Mucosa of descending colon (tissue), 3 donors: ENCODE measurements around the gene CNPY1. TPM values are rescaled to one million over a fixed set of nuclear protein-coding genes. Genes with fewer than 3 reads are reported as not detected.
A peak's percentile ranks its signal among the peaks of the same experiment; 100 is the strongest.

Source experiments
- ATAC-seq: fragments of 200-7000 bp; cut with Tn5 transposase; one replicate; pipeline ENCODE4 v1.9.1; 2020; ENCODE audit warnings: mild to moderate bottlenecking, moderate library complexity
- DNase-seq, 3 donors: peaks; one replicate each; pipeline ENCODE4 v3.0.0-alpha.2; 2020
- H3K36me3 ChIP-seq: fragments of 200-600 bp; one replicate; pipeline ENCODE4 v1.8.0; 2021; ENCODE audit warnings: low read depth, mild to moderate bottlenecking
- H3K4me1 ChIP-seq: fragments of 200-600 bp; one replicate; pipeline ENCODE4 v1.8.0; 2021; ENCODE audit warnings: low read depth, mild to moderate bottlenecking
- H3K4me3 ChIP-seq: fragments of 200-600 bp; one replicate; pipeline ENCODE4 v1.8.0; 2021; ENCODE audit warnings: mild to moderate bottlenecking
- H3K9me3 ChIP-seq: fragments of 200-600 bp; one replicate; pipeline ENCODE4 v1.8.0; 2021; ENCODE audit warnings: mild to moderate bottlenecking
- intact Hi-C, 2 donors: fragments of 100-400 bp; cut with DNase I in 1 of 2; cut with micrococcal nuclease in 1 of 2; formaldehyde crosslinking; loops; one replicate each; pipeline versions ENCODE4 v1.11.0 to v1.11.1; 2022; cut with DNase I, micrococcal nuclease
- total RNA-seq, 3 donors: library from RNA; stranded (reverse); fragmentation: NEBNext Ultra II Directional in 2 of 3; extraction: Animal tissue kit (Norgen Biotek cat#: 25700) in 2 of 3; gene quantifications; one replicate each; pipeline versions ENCODE4 v1.2.1 to v1.2.4, GENCODE V29; 2021 to 2023
- TF ChIP-seq, protein P1 (sequence below): fragments of 200-600 bp; IDR thresholded peaks from one replicate; pipeline ENCODE4 v1.8.0; 2022; ENCODE audit warnings: antibody characterized with exemption, mild to moderate bottlenecking
- donor health status: DM: no; HTN: no; CAD: no; lungs with moderate emphysema.
- donor health status: DM: no; HTN: no; CAD: no.
- donor health status: DM: no; HTN: yes; CAD: no.

CNPY1 gene
- total RNA-seq, 3 donors from 2014 or later, result not detected

DNA sequence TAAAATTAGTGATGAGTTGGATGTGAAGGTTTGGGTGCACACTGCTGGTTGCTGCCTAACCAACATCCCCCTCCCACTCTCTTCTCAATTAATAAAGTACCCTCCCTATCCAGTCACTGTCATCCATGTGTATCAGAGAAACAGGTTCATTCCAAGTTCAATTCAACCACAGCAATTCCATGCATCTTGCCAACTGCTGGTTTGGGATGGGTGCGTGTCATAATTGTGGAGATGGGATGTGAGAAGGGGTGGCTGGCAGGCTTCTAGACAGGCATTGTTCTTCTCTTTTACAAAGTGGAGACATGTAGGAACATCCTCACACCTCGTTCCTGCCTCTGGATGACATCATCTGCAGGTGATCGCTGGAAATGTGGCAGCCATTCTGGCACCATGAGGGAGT lies 7.5 kb upstream of the CNPY1 start:
- no peak for ATAC-seq
- H3K4me3 ChIP-seq, result no peak overlapping the region
- H3K4me1 ChIP-seq, result no peaks in the 10 kb centered on the region
- intact Hi-C loops, result no loop called here
- DNase-seq, result no peak
- H3K9me3 ChIP-seq, result no peaks in the 10 kb centered on the region
- TF ChIP-seq, protein P1, sequence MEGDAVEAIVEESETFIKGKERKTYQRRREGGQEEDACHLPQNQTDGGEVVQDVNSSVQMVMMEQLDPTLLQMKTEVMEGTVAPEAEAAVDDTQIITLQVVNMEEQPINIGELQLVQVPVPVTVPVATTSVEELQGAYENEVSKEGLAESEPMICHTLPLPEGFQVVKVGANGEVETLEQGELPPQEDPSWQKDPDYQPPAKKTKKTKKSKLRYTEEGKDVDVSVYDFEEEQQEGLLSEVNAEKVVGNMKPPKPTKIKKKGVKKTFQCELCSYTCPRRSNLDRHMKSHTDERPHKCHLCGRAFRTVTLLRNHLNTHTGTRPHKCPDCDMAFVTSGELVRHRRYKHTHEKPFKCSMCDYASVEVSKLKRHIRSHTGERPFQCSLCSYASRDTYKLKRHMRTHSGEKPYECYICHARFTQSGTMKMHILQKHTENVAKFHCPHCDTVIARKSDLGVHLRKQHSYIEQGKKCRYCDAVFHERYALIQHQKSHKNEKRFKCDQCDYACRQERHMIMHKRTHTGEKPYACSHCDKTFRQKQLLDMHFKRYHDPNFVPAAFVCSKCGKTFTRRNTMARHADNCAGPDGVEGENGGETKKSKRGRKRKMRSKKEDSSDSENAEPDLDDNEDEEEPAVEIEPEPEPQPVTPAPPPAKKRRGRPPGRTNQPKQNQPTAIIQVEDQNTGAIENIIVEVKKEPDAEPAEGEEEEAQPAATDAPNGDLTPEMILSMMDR, result no peak
- H3K36me3 ChIP-seq, result no peaks in the 10 kb centered on the region

DNA sequence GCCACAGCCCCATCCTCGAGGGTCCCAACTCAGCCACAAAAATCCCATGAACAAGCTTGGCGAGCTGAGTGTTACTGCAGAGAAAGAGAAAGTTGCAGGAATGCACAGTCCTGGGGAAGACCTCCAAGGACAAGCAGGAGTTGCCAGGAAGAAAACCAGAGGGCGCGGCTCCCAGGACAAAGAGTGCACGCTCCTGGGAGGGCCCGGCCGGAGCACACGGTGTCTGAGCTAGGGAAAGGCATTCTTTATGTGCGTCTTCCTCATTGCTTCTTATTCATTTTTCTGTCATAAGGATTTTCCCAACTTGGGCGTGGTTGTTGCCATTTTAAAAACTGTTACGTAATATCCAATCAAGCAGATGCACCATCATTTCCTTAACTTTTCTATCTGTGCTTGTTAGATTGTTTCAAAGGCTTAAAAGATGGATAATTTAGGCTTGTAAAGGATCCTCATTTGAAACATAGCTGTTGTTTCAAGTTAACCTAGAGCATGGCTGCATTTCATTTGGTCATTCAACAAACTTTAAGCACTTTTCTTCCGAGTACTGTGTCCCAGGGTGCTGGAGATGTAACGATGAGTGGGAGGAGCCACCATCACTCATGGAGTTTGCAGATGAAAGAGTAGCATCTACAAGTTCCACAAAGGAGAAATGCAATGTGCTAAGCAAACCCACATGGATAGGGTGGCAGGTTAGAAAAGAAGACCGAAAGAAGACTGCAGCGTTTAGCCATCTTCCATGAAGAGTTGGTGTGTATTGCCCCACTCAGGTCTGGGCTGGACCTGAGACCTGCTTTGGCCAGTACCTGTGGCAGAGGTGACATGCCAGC lies 5.6 kb upstream of the CNPY1 start:
- Histone ChIP-seq H3K36me3 (no peaks in the 10 kb centered on the region), H3K9me3 (no peaks in the 10 kb centered on the region), H3K4me3 (no peak overlapping the region), H3K4me1 (no peaks in the 10 kb centered on the region)
- TF ChIP-seq, protein P1, result no peak
- DNase-seq, result peak in 1 of 3 donors; percentile 6
- ATAC-seq, result peak; percentile 64
- intact Hi-C loops, result no loop called here

DNA sequence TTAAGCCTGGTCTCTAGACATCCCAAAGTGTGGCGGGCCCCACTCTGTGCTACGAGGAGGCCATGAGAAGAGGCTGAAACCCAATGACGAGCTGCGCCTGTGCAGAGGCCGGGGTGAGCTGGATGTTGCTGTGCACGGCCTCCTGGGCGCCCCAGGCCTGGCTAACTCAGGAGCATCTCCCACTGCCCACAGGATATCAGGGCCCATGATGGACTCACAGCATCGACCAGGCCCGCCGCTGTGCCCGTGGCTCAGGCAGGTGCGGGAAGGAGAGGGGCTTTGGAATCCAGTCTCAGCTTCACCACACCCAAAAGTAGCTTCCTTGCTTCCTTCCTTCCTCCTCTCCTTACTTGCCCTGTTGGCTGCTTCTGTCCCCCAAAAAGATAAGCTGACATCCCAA lies 4.6 kb upstream of the CNPY1 start:
- Histone ChIP-seq H3K4me3 (no peak overlapping the region), H3K9me3 (no peaks in the 10 kb centered on the region), H3K36me3 (no peaks in the 10 kb centered on the region), H3K4me1 (no peaks in the 10 kb centered on the region)
- intact Hi-C loops, result no loop called here
- ATAC-seq (no peak), DNase-seq (no peak)
- TF ChIP-seq, protein P1, result no peak

DNA sequence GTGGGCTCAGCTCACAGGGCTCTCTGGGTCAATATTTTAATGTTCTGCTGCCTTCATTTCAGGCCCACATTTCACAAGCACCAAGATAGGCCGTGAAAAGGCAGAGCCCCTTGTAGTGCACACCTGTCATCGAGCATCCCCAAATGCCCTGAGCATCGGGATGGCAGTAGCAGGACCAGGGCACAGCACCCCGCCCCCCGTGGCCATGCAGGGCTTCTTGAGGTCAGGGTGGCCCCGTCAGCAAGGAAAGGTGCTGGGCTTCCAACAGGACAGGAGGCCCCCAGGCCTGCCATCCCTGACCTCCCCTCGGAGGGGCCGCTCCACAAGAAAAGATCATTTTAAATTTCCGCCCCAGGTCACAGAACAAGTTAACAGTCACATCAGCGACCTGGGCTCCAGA lies 2.9 kb upstream of the CNPY1 start:
- Histone ChIP-seq H3K36me3 (no peaks in the 10 kb centered on the region), H3K9me3 (no peaks in the 10 kb centered on the region), H3K4me1 (no peaks in the 10 kb centered on the region), H3K4me3 (no peak overlapping the region)
- DNase-seq, result no peak
- no peak for ATAC-seq
- intact Hi-C loops, result no loop called here
- TF ChIP-seq, protein P1, result no peak

DNA sequence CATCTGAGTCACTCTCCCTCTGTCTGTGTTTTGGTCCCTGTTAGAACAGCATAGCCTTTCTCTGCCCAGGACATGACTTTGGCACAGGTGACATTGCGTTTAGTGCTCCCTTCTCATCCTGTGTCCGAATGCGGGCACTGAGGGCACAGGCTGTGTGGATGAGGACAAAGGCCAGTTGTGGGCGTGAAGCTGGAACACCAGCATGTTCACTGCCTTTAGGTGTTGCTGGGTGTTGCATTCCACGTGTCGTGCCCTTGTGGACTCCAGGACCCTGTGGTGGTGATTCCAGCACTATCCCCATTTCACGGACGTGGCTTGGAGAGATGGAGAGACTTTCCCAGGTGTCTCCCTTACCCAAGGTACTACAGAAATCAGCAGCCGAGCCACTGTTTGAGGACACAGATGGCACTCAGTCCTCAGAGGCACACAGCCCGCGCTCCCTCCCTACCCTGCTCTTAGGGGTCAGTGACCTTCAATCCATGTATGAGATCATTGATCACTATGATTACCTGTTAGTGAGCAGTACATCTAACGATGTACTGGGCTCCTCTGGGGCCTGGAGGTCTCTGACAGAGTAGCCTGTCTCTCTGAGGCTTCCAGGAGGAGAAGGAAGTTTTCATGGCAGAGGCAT lies 917 bp upstream of the CNPY1 start:
- intact Hi-C loops, result no loop called here
- no peak for ATAC-seq
- Histone ChIP-seq H3K9me3 (no peaks in the 10 kb centered on the region), H3K36me3 (no peaks in the 10 kb centered on the region), H3K4me3 (no peak overlapping the region), H3K4me1 (no peaks in the 10 kb centered on the region)
- TF ChIP-seq, protein P1, result no peak
- no peak for DNase-seq
